CD14-positive monocyte (primary cell): ENCODE data around the gene UBE2J2. TPM values are rescaled to one million over a fixed set of nuclear protein-coding genes. Genes with fewer than 3 reads are reported as not detected.

Experiments
- DNase-seq, 3 donors: peaks; one replicate each; pipeline ENCODE4 v3.0.0-alpha.2; 2011 to 2022
- H2AFZ ChIP-seq: 2 replicates; pipeline ENCODE4 v1.6.0; 2012; ENCODE audit warnings: mild to moderate bottlenecking, low read depth, low read length, inconsistent platforms; ENCODE audit not compliant: insufficient read depth, poor library complexity, severe bottlenecking
- H3K27ac ChIP-seq, 2 donors: 1 replicate in 1 of 2; 2 replicates in 1 of 2; pipeline ENCODE4 v1.5.1; 2012 to 2013; ENCODE audit warnings: low read length in 2 of 2, control low read depth in 1 of 2, inconsistent platforms in 1 of 2, low read depth in 1 of 2, mild to moderate bottlenecking in 1 of 2
- H3K27me3 ChIP-seq, 2 donors: one replicate each; pipeline versions ENCODE4 v1.6.0 to v1.6.1; 2011 to 2013; ENCODE audit warnings: low read length in 2 of 2; ENCODE audit not compliant: control insufficient read depth in 2 of 2, insufficient read depth in 2 of 2
- H3K36me3 ChIP-seq, 2 donors: replicated peaks in 1 of 2; 1 replicate in 1 of 2; 2 replicates in 1 of 2; pipeline versions ENCODE4 v1.5.1 to v1.6.1; 2012 to 2013; ENCODE audit warnings: low read length in 2 of 2, control low read depth in 1 of 2, inconsistent platforms in 1 of 2, mild to moderate bottlenecking in 1 of 2; ENCODE audit not compliant: insufficient read depth in 2 of 2, control insufficient read depth in 1 of 2
- H3K4me1 ChIP-seq, 2 donors: 1 replicate in 1 of 2; 2 replicates in 1 of 2; pipeline versions ENCODE4 v1.5.1 to v1.6.1; 2012 to 2013; ENCODE audit warnings: low read length in 2 of 2, control low read depth in 1 of 2, inconsistent platforms in 1 of 2, mild to moderate bottlenecking in 1 of 2, moderate library complexity in 1 of 2; ENCODE audit not compliant: insufficient read depth in 2 of 2, control insufficient read depth in 1 of 2
- H3K4me2 ChIP-seq: replicated peaks from 2 replicates; pipeline ENCODE3; 2012; ENCODE audit warnings: low read length, moderate library complexity, mild to moderate bottlenecking; ENCODE audit not compliant: poor library complexity, severe bottlenecking; ENCODE audit errors: extremely low read depth
- H3K4me3 ChIP-seq, 3 experiments: fragments of 200-600 bp in 1 of 3; sonication (generic) in 1 of 3; replicated peaks in 1 of 3; 1 replicate in 2 of 3; 2 replicates in 1 of 3; pipeline ENCODE4 v1.5.1; 2011 to 2013; ENCODE audit warnings: low read length in 3 of 3, mild to moderate bottlenecking in 3 of 3, control low read depth in 2 of 3, low read depth in 2 of 3, inconsistent platforms in 1 of 3, moderate library complexity in 1 of 3
- H3K79me2 ChIP-seq: 2 replicates; pipeline ENCODE4 v1.6.0; 2012; ENCODE audit warnings: mild to moderate bottlenecking, control low read depth, inconsistent platforms, low read length, moderate library complexity; ENCODE audit not compliant: insufficient read depth
- H3K9ac ChIP-seq: 2 replicates; pipeline ENCODE4 v1.6.0; 2017; ENCODE audit warnings: low read length, mild to moderate bottlenecking; ENCODE audit not compliant: insufficient read depth, poor library complexity, severe bottlenecking
- H3K9me3 ChIP-seq, 2 donors: replicated peaks in 1 of 2; 1 replicate in 1 of 2; 2 replicates in 1 of 2; pipeline versions ENCODE4 v1.5.1 to v1.6.1; 2012 to 2013; ENCODE audit warnings: low read length in 2 of 2, control low read depth in 1 of 2; ENCODE audit not compliant: control insufficient read depth in 1 of 2, insufficient read depth in 1 of 2
- H4K20me1 ChIP-seq: 2 replicates; pipeline ENCODE4 v1.6.0; 2012; ENCODE audit warnings: mild to moderate bottlenecking, low read length, control low read depth, moderate library complexity; ENCODE audit not compliant: insufficient read depth
- H3K27ac Mint-ChIP-seq, 7 donors: one replicate each; pipeline ENCODE4 v1.8.0; 2020; ENCODE audit warnings: mild to moderate bottlenecking in 7 of 7, mixed read lengths in 7 of 7, moderate library complexity in 6 of 7, inconsistent platforms in 2 of 7
- H3K27me3 Mint-ChIP-seq, 3 donors: one replicate each; pipeline ENCODE4 v1.8.0; 2021 to 2022; ENCODE audit warnings: low read depth in 3 of 3, mild to moderate bottlenecking in 3 of 3, mixed read lengths in 3 of 3, moderate library complexity in 3 of 3, inconsistent platforms in 1 of 3
- H3K36me3 Mint-ChIP-seq, 2 donors: one replicate each; pipeline ENCODE4 v1.8.0; 2020; ENCODE audit warnings: mixed read lengths in 2 of 2, inconsistent platforms in 1 of 2, mild to moderate bottlenecking in 1 of 2
- H3K4me1 Mint-ChIP-seq: one replicate; pipeline ENCODE4 v1.8.0; 2020; ENCODE audit warnings: mild to moderate bottlenecking, mixed read lengths
- H3K4me3 Mint-ChIP-seq, 2 donors: one replicate each; pipeline ENCODE4 v1.8.0; 2020; ENCODE audit warnings: mild to moderate bottlenecking in 2 of 2, mixed read lengths in 2 of 2, moderate library complexity in 1 of 2
- H3K9me3 Mint-ChIP-seq, 7 donors: one replicate each; pipeline ENCODE4 v1.8.0; 2020 to 2022; ENCODE audit warnings: mixed read lengths in 7 of 7, mild to moderate bottlenecking in 6 of 7, moderate library complexity in 6 of 7, inconsistent platforms in 2 of 7
- CTCF ChIP-seq: fragments of 200-600 bp; IDR thresholded peaks from one replicate; pipeline ENCODE4 v1.8.0; 2022; ENCODE audit warnings: antibody characterized with exemption, mild to moderate bottlenecking
- WGBS: methylation state at CpG from one replicate; pipeline ENCODE4 v1.1.5; 2013; ENCODE audit warnings: missing lambda C conversion rate; ENCODE audit not compliant: insufficient coverage; 5-methylcytosine and 5-hydroxymethylcytosine counted together
- intact Hi-C, 2 donors: fragments of 100-400 bp; cut with micrococcal nuclease; formaldehyde crosslinking; loops; one replicate each; pipeline versions ENCODE4 v1.15.0 to v1.15.1; 2023
- polyA plus RNA-seq, 3 donors: library from polyadenylated mRNA; depleted of rRNA in 1 of 3; unstranded in 2 of 3; stranded (reverse) in 1 of 3; fragments of 300-500 nt in 2 of 3; fragments of >200 nt in 1 of 3; fragmentation: Illumina TruSeq in 2 of 3; gene quantifications; 1 replicate in 2 of 3; 2 replicates in 1 of 3; pipeline ENCODE4 v1.2.3, GENCODE V29; 2012 to 2021

UBE2J2 gene
- polyA plus RNA-seq, 3 donors: 36.5 to 83.2 (median 72.1) TPM

- no peak overlapping the region for H3K27ac ChIP-seq
- no peak overlapping the region for H3K4me2 ChIP-seq
- DNase-seq: no peak
- Mint-ChIP-seq H3K9me3 (peaks cover 0 to 3% (median 2%) of the 10 kb centered on the region in 7 donors), H3K4me1 (peaks cover 5% of the 10 kb centered on the region), H3K36me3 (peaks cover 0 to 1% of the 10 kb centered on the region in 2 donors), H3K27me3 (peaks cover 41 to 71% (median 50%) of the 10 kb centered on the region in 3 donors), H3K27ac (peak overlapping the region in 1 of 7 donors; percentile 50), H3K4me3 (peak overlapping the region in 1 of 2 donors; percentile 70)
- H4K20me1 ChIP-seq: no peaks in the 10 kb centered on the region
- H3K36me3 ChIP-seq: no peaks in the 10 kb centered on the region
- WGBS: 51% methylated on average over 14 of the region's 19 CpGs
- no peak overlapping the region for H3K4me3 ChIP-seq
- no peak for TF ChIP-seq CTCF
- no peaks in the 10 kb centered on the region for H3K9me3 ChIP-seq
- intact Hi-C loops: no loop called here
- no peaks in the 10 kb centered on the region for H3K79me2 ChIP-seq
- no peak overlapping the region for H3K9ac ChIP-seq
- no peak overlapping the region for H2AFZ ChIP-seq
- no peaks in the 10 kb centered on the region for H3K4me1 ChIP-seq
- peaks cover 7 to 48% of the 10 kb centered on the region in 2 donors for H3K27me3 ChIP-seq
Observed at GRCh38 chr1:1206966-1207531, 66.6 kb downstream of the UBE2J2 start.

- H3K27me3 Mint-ChIP-seq: peaks cover 39 to 69% (median 48%) of the 10 kb centered on the region in 3 donors
- H3K4me1 Mint-ChIP-seq: peaks cover 5% of the 10 kb centered on the region
- no peaks in the 10 kb centered on the region for H3K4me1 ChIP-seq
- peak within 1 kb of the TSS in 1 of 2 donors; percentile 70 for H3K4me3 Mint-ChIP-seq
- no peak within 1 kb of the TSS for H3K4me2 ChIP-seq
- H4K20me1 ChIP-seq: no peaks in the 10 kb centered on the region
- H3K4me3 ChIP-seq: no peak within 1 kb of the TSS
- no peaks in the 10 kb centered on the region for H3K36me3 ChIP-seq
- 7% methylated on average over 49 of the region's 49 CpGs for WGBS
- peaks cover 0 to 1% of the 10 kb centered on the region in 2 donors for H3K36me3 Mint-ChIP-seq
- H3K27me3 ChIP-seq: peaks cover 7 to 48% of the 10 kb centered on the region in 2 donors
- intact Hi-C loops: no loop called here
- no peak within 1 kb of the TSS for H2AFZ ChIP-seq
- no peaks in the 10 kb centered on the region for H3K9me3 ChIP-seq
- peak within 1 kb of the TSS in 1 of 7 donors; percentile 50 for H3K27ac Mint-ChIP-seq
- DNase-seq: no peak
- no peak for TF ChIP-seq CTCF
- no peak within 1 kb of the TSS for H3K27ac ChIP-seq
- peaks cover 0 to 3% (median 2%) of the 10 kb centered on the region in 7 donors for H3K9me3 Mint-ChIP-seq
- H3K79me2 ChIP-seq: no peaks in the 10 kb centered on the region
- H3K9ac ChIP-seq: no peak within 1 kb of the TSS
Observed at GRCh38 chr1:1206376-1206965, 67.2 kb downstream of the UBE2J2 start, which contains the start of gene TNFRSF18. Gene TNFRSF18, minus strand, starts transcription at chr1:1206592. Its CDS starts 21 bp downstream, at chr1:1206571.
